ENCODE results near the gene TBKBP1. TPM values are rescaled to one million over a fixed set of nuclear protein-coding genes. Genes with fewer than 3 reads are reported as not detected.
A peak's percentile ranks its signal among the peaks of the same experiment; 100 is the strongest.

Gene TBKBP1
- total RNA-seq, 4 donors from 2014 or later: 6.3 to 24.6 (median 9.8) TPM

DNA sequence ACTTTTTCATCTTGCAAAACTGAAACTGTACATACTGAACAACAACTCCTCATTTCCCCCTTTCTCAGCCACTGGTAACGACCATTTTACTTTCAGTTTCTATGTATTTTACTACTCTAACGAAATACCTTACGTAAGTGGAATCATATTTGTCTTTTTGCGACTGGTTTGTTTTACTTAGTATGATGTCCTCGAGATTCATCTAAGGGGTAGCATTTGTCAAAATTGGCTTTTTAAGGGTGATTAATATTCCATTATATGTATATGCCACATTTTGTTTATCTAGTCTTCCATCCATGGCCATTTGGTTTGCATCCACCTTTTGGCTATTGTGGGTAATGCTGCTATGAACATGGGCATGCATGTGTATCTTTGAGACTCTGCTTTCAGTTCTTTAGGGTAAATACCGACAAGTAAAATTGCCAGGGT lies 33.9 kb upstream of the TBKBP1 start:
- Histone ChIP-seq H3K4me1 (peaks cover 0 to 23% (median 2%) of the 10 kb centered on the region in 4 donors), H3K27me3 (no peaks in the 10 kb centered on the region), H3K4me3 (peak overlapping the region in 1 of 4 donors; percentile 0)

GRCh38 chr17:47663912-47664623 lies 29.9 kb upstream of the TBKBP1 start:
- TF ChIP-seq EP300 (IDR thresholded peaks at IDR 0.05) (no peak), CTCF (IDR thresholded peaks at IDR 0.05) (peak; percentile 52 to 74 (median 71)), POLR2A (IDR thresholded peaks at IDR 0.05) (no peak)
- no peak overlapping the region for H3K4me3 ChIP-seq
- DNase-seq (ENCODE audit: low spot score in 2 of 2): peak in 1 of 2 donors; percentile 71
- 39 to 43% methylated on average over 6 of the region's 6 CpGs for WGBS, 2 donors
- H3K36me3 ChIP-seq: peaks cover 9 to 98% (median 22%) of the 10 kb centered on the region in 3 donors
- H3K4me1 ChIP-seq: peaks cover 0 to 14% (median 2%) of the 10 kb centered on the region in 4 donors
- H3K9me3 ChIP-seq: no peaks in the 10 kb centered on the region
- H3K27me3 ChIP-seq: no peaks in the 10 kb centered on the region
- no peak overlapping the region for H3K27ac ChIP-seq

More for the DNA sequence above, 33.9 kb upstream of the TBKBP1 start:
- no peak for DNase-seq (ENCODE audit: low spot score in 2 of 2)
- Histone ChIP-seq H3K27ac (peak overlapping the region in 1 of 4 donors; percentile 28), H3K9me3 (no peaks in the 10 kb centered on the region), H3K36me3 (peaks cover 14 to 100% (median 47%) of the 10 kb centered on the region in 3 donors)
- WGBS, 2 donors: 69 to 74% methylated on average over 6 of the region's 6 CpGs
- TF ChIP-seq CTCF (IDR thresholded peaks at IDR 0.05) (peak in 1 of 5 experiments; percentile 8), EP300 (IDR thresholded peaks at IDR 0.05) (no peak), POLR2A (IDR thresholded peaks at IDR 0.05) (no peak)

DNA sequence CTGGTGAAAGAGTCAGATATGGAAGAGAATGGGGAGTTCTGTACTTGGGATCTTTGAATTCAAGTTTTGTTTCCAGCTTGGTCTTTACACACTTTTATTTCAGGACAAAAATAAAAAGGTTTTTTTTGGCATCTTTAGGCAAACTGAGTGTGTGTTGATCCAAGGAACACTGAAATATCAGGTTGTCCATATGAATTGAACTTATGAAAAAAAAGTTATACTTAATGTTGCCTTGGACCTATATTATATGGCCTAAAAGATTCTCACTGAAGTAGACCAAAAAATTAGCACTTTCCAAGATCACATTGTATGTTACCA lies 29.4 kb upstream of the TBKBP1 start:
- no peak for DNase-seq (ENCODE audit: low spot score in 2 of 2)

GRCh38 chr17:47665655-47666054 lies 28.3 kb upstream of the TBKBP1 start:
- no peaks in the 10 kb centered on the region for H3K9me3 ChIP-seq
- no peak overlapping the region for H3K4me3 ChIP-seq
- DNase-seq (ENCODE audit: low spot score in 2 of 2): no peak
- H3K27me3 ChIP-seq: no peaks in the 10 kb centered on the region
- 50 to 54% methylated on average over 3 of the region's 3 CpGs for WGBS, 2 donors
- TF ChIP-seq POLR2A (IDR thresholded peaks at IDR 0.05) (no peak), CTCF (IDR thresholded peaks at IDR 0.05) (no peak), EP300 (IDR thresholded peaks at IDR 0.05) (no peak)
- no peaks in the 10 kb centered on the region for H3K4me1 ChIP-seq
- peaks cover 12 to 98% (median 37%) of the 10 kb centered on the region in 3 donors for H3K36me3 ChIP-seq
- no peak overlapping the region for H3K27ac ChIP-seq

More for the DNA sequence above, 29.4 kb upstream of the TBKBP1 start:
- no peak for TF ChIP-seq POLR2A (IDR thresholded peaks at IDR 0.05)
- no peak for TF ChIP-seq EP300 (IDR thresholded peaks at IDR 0.05)
- no peak for TF ChIP-seq CTCF (IDR thresholded peaks at IDR 0.05)
- Histone ChIP-seq H3K4me3 (no peak overlapping the region), H3K9me3 (no peaks in the 10 kb centered on the region), H3K36me3 (peaks cover 9 to 98% (median 26%) of the 10 kb centered on the region in 3 donors), H3K27me3 (no peaks in the 10 kb centered on the region), H3K4me1 (peaks cover 0 to 9% (median 1%) of the 10 kb centered on the region in 4 donors), H3K27ac (no peak overlapping the region)

- Histone ChIP-seq H3K27ac (no peak overlapping the region), H3K27me3 (no peaks in the 10 kb centered on the region), H3K9me3 (no peaks in the 10 kb centered on the region), H3K36me3 (peaks cover 8 to 98% (median 46%) of the 10 kb centered on the region in 3 donors), H3K4me3 (no peak overlapping the region), H3K4me1 (no peaks in the 10 kb centered on the region)
- no peak for DNase-seq (ENCODE audit: low spot score in 2 of 2)
- WGBS, 2 donors: 65 to 76% methylated on average over 4 of the region's 4 CpGs
- TF ChIP-seq EP300 (IDR thresholded peaks at IDR 0.05): no peak
- TF ChIP-seq CTCF (IDR thresholded peaks at IDR 0.05): no peak
- TF ChIP-seq POLR2A (IDR thresholded peaks at IDR 0.05): no peak
Observed at GRCh38 chr17:47669081-47669480, 24.9 kb upstream of the TBKBP1 start.

Measured in tibial nerve (tissue), 4 donors.